ENCODE data around the gene WIZ. TPM values are rescaled to one million over a fixed set of nuclear protein-coding genes. Genes with fewer than 3 reads are reported as not detected.

The WIZ gene
- total and polyA plus RNA-seq, 2 donors (not counting 1 experiment from before 2014, with no cell fraction given): 15.0 to 24.8 TPM

DNA sequence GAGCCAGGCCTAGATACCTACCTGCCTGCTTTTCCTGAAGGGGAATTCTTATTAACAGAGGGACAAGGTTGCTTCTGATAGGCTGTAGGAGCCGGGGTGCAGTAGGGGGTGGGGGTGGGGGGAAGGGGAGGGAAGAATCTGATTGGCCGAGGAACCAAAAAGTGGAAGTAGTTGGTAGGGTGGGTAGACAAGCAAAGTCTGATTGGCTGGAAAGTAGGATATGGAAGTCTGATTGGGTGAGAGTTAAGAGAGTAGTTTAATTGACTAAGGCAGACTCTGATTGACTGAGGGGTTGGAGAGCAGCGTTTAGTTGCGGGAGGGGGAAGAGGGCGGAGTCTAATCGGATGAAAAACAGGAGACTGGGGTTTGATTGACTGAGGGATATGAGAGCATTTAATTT is 49.2 kb upstream of the WIZ start:
- H3K27ac Mint-ChIP-seq: no peak overlapping the region
- TF ChIP-seq EZH2 (IDR thresholded peaks at IDR 0.05; ENCODE audit: borderline replicate concordance, insufficient read depth, low read depth, low read length, poor library complexity, severe bottlenecking): no peak
- TF ChIP-seq, protein P1, sequence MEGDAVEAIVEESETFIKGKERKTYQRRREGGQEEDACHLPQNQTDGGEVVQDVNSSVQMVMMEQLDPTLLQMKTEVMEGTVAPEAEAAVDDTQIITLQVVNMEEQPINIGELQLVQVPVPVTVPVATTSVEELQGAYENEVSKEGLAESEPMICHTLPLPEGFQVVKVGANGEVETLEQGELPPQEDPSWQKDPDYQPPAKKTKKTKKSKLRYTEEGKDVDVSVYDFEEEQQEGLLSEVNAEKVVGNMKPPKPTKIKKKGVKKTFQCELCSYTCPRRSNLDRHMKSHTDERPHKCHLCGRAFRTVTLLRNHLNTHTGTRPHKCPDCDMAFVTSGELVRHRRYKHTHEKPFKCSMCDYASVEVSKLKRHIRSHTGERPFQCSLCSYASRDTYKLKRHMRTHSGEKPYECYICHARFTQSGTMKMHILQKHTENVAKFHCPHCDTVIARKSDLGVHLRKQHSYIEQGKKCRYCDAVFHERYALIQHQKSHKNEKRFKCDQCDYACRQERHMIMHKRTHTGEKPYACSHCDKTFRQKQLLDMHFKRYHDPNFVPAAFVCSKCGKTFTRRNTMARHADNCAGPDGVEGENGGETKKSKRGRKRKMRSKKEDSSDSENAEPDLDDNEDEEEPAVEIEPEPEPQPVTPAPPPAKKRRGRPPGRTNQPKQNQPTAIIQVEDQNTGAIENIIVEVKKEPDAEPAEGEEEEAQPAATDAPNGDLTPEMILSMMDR (IDR thresholded peaks at IDR 0.05): no peak
- H3K4me3 ChIP-seq (ENCODE audit: control extremely low read depth in 1 of 5, extremely low read depth in 1 of 5, insufficient read depth in 1 of 5, low read depth in 2 of 5, low read length in 4 of 5): no peak overlapping the region
- H3K9me3 ChIP-seq (ENCODE audit: control extremely low read depth in 1 of 3, control insufficient read depth in 2 of 3, insufficient read depth in 1 of 3, low read length in 2 of 3): peaks cover 0 to 4% (median 0%) of the 10 kb centered on the region in 3 donors
- H3K4me1 Mint-ChIP-seq: no peaks in the 10 kb centered on the region
- no peaks in the 10 kb centered on the region for H3K79me2 ChIP-seq (ENCODE audit: control insufficient read depth, insufficient read depth, low read length)
- H3K4me2 ChIP-seq (replicated peaks; ENCODE audit: low read depth, low read length, poor library complexity, severe bottlenecking): no peak overlapping the region
- peaks cover 0 to 5% (median 0%) of the 10 kb centered on the region in 4 experiments for H3K27me3 ChIP-seq (replicated peaks in 1 of 4; ENCODE audit: control extremely low read depth in 1 of 4, control insufficient read depth in 3 of 4, insufficient read depth in 4 of 4, low read length in 3 of 4)
- peaks cover 14% of the 10 kb centered on the region for H3K27me3 Mint-ChIP-seq
- intact Hi-C loops (cut with micrococcal nuclease): no loop called here
- ChIA-PET CTCF (no interaction called here), POLR2A (no interaction called here)
- no peaks in the 10 kb centered on the region for H3K4me1 ChIP-seq (ENCODE audit: control insufficient read depth in 2 of 2, insufficient read depth in 2 of 2, low read length in 2 of 2)
- H4K20me1 ChIP-seq (ENCODE audit: control insufficient read depth, insufficient read depth, low read length, poor library complexity, severe bottlenecking): no peaks in the 10 kb centered on the region
- WGBS (ENCODE audit: insufficient coverage): 79% methylated on average over 5 of the region's 6 CpGs
- H3K4me3 Mint-ChIP-seq: no peak overlapping the region
- DNase-seq: no peak
- ATAC-seq (ENCODE audit: low read depth): no peak
- H3K9ac ChIP-seq (ENCODE audit: low read length): no peak overlapping the region
- H3K27ac ChIP-seq (ENCODE audit: low read length in 2 of 2): no peak overlapping the region
- no peaks in the 10 kb centered on the region for H3K36me3 ChIP-seq (replicated peaks in 1 of 2; ENCODE audit: control extremely low read depth in 1 of 2, control insufficient read depth in 1 of 2, extremely low read depth in 1 of 2, insufficient read depth in 2 of 2, low read length in 1 of 2)
- H2AFZ ChIP-seq (ENCODE audit: insufficient read depth, low read depth, low read length, poor library complexity, severe bottlenecking): no peak overlapping the region
- no peaks in the 10 kb centered on the region for H3K9me3 Mint-ChIP-seq (ENCODE audit: insufficient read depth)

DNA sequence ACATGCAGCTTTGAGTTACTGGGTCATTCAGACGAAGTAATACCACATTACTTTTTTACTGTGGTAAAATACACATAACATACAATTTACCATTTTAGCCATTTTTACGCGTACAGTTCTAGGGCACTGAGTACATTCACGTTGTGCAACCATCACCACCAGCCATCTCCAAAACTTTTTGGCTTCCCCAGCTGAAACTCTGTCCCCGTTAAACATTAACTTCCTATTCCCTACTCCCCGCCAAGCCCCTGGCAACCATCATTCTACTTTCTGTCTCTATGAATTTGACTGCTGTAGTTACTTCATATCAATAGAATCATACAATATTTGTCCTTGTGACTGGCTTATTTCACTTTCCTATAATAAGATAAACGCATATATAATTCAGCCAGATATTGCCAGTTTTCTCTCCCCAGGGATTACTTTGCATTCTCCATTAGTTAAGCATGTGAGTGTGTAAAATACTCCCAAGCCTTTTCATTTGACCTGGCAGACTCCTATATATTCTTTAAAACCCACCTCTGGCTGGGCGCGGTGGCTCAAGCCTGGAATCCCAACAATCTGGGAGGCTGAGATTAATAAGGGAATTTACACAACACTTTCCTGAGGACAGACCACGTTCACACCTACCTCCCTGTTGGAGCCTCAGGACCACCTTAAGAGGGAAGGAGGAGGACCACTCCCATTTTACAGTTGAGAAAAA is 48.6 kb upstream of the WIZ start:
- H3K27me3 ChIP-seq (replicated peaks in 1 of 4; ENCODE audit: control extremely low read depth in 1 of 4, control insufficient read depth in 3 of 4, insufficient read depth in 4 of 4, low read length in 3 of 4): peaks cover 0 to 5% (median 0%) of the 10 kb centered on the region in 4 experiments
- no peak overlapping the region for H3K27ac ChIP-seq (ENCODE audit: low read length in 2 of 2)
- peaks cover 0 to 4% (median 0%) of the 10 kb centered on the region in 3 donors for H3K9me3 ChIP-seq (ENCODE audit: control extremely low read depth in 1 of 3, control insufficient read depth in 2 of 3, insufficient read depth in 1 of 3, low read length in 2 of 3)
- no peaks in the 10 kb centered on the region for H3K79me2 ChIP-seq (ENCODE audit: control insufficient read depth, insufficient read depth, low read length)
- H3K4me2 ChIP-seq (replicated peaks; ENCODE audit: low read depth, low read length, poor library complexity, severe bottlenecking): no peak overlapping the region
- 79% methylated on average over 3 of the region's 10 CpGs for WGBS (ENCODE audit: insufficient coverage)
- no peak overlapping the region for H3K4me3 ChIP-seq (ENCODE audit: control extremely low read depth in 1 of 5, extremely low read depth in 1 of 5, insufficient read depth in 1 of 5, low read depth in 2 of 5, low read length in 4 of 5)
- no peaks in the 10 kb centered on the region for H3K36me3 ChIP-seq (replicated peaks in 1 of 2; ENCODE audit: control extremely low read depth in 1 of 2, control insufficient read depth in 1 of 2, extremely low read depth in 1 of 2, insufficient read depth in 2 of 2, low read length in 1 of 2)
- no peaks in the 10 kb centered on the region for H3K4me1 ChIP-seq (ENCODE audit: control insufficient read depth in 2 of 2, insufficient read depth in 2 of 2, low read length in 2 of 2)
- H3K9me3 Mint-ChIP-seq (ENCODE audit: insufficient read depth): no peaks in the 10 kb centered on the region
- H2AFZ ChIP-seq (ENCODE audit: insufficient read depth, low read depth, low read length, poor library complexity, severe bottlenecking): no peak overlapping the region
- intact Hi-C loops (cut with micrococcal nuclease): no loop called here
- no peaks in the 10 kb centered on the region for H4K20me1 ChIP-seq (ENCODE audit: control insufficient read depth, insufficient read depth, low read length, poor library complexity, severe bottlenecking)
- TF ChIP-seq EZH2 (IDR thresholded peaks at IDR 0.05; ENCODE audit: borderline replicate concordance, insufficient read depth, low read depth, low read length, poor library complexity, severe bottlenecking): no peak
- TF ChIP-seq, protein P1 (IDR thresholded peaks at IDR 0.05): no peak
- ATAC-seq (ENCODE audit: low read depth): no peak
- POLR2A ChIA-PET: no interaction called here
- H3K4me1 Mint-ChIP-seq: no peaks in the 10 kb centered on the region
- H3K27ac Mint-ChIP-seq: no peak overlapping the region
- H3K9ac ChIP-seq (ENCODE audit: low read length): no peak overlapping the region
- DNase-seq: no peak
- H3K4me3 Mint-ChIP-seq: no peak overlapping the region
- H3K27me3 Mint-ChIP-seq: peaks cover 14% of the 10 kb centered on the region
- CTCF ChIA-PET: no interaction called here

All from B cell (primary cell).